Measurements from ENCODE around the gene HNRNPDL. TPM values are rescaled to one million over a fixed set of nuclear protein-coding genes. Genes with fewer than 3 reads are reported as not detected.
A peak's percentile ranks its signal among the peaks of the same experiment; 100 is the strongest.

HNRNPDL gene
- total and polyA plus RNA-seq, 2 of the 13 experiments (the other 11 are each of a cell fraction or from before 2014, with no cell fraction given) = 167 to 414 TPM

GRCh38 chr4:82397527-82397926, 32.7 kb downstream of the HNRNPDL start:
- H3K4me2 ChIP-seq (ENCODE audit: low read depth, low read length) = no peak overlapping the region
- H3K9ac ChIP-seq (ENCODE audit: insufficient read depth, low read depth, low read length) = no peak overlapping the region
- in situ Hi-C loops (cut with HindIII; ENCODE audit: extremely low pct_ligation_motif_present, low pct_unique_long_range_greater_than_20kb) = no loop called here
- no peaks in the 10 kb centered on the region for H4K20me1 ChIP-seq (ENCODE audit: insufficient read depth, low read length)
- H3K36me3 ChIP-seq (replicated peaks in 1 of 2; ENCODE audit: control insufficient read depth in 1 of 2, insufficient read depth in 2 of 2, low read length in 2 of 2) = no peaks in the 10 kb centered on the region
- H3K27me3 ChIP-seq (ENCODE audit: control insufficient read depth in 1 of 2, insufficient read depth in 2 of 2, low read length in 2 of 2) = 0 out of 5 replicates have a peak, but pooled peaks cover 0 to 10% of the 10 kb centered on the region in 2 experiments
- BruUV-seq (replicated peaks) = no TSS peak
- intact Hi-C loops (cut with micrococcal nuclease; ENCODE audit: unreplicated experiment) = no loop called here
- 22% methylated on average over 3 of the region's 3 CpGs for WGBS (ENCODE audit: low lambda C conversion rate)
- ChIA-PET POLR2A (interaction anchor here (0.9 kb wide), 1 partner anchor 24 kb away, joined by 3 read pairs; the partner anchor contains the start of gene HNRNPD), CTCF (ENCODE audit: low intra/inter-chr PET ratio, low total read pairs) (no interaction called here)
- H2AFZ ChIP-seq (ENCODE audit: low read length) = no peak overlapping the region
- H3K4me1 ChIP-seq (ENCODE audit: insufficient read depth, low read length) = peaks cover 12% of the 10 kb centered on the region
- no peak for FAIRE-seq
- no peak overlapping the region for H3K4me3 ChIP-seq (replicated peaks in 1 of 3; ENCODE audit: insufficient read depth in 1 of 3, low read depth in 2 of 3, low read length in 3 of 3)
- no peak for DNase-seq (ENCODE audit: low spot score)
- TF ChIP-seq TOE1 (CRISPR knock-in tag; IDR thresholded peaks at IDR 0.05) = no peak
- TF ChIP-seq ATF5 (CRISPR knock-in tag; IDR thresholded peaks at IDR 0.05; ENCODE audit: low read depth) = no peak
- no peak for TF ChIP-seq ZNF33B (CRISPR knock-in tag; IDR thresholded peaks at IDR 0.05)
- ATAC-seq = no peak
- no peak overlapping the region for H3K27ac ChIP-seq (ENCODE audit: extremely low read length, insufficient read depth, low read length)
- H3K79me2 ChIP-seq (ENCODE audit: insufficient read depth, low read length) = no peaks in the 10 kb centered on the region
- no peaks in the 10 kb centered on the region for H3K9me3 ChIP-seq (ENCODE audit: low read length)

- Histone ChIP-seq H4K20me1 (ENCODE audit: insufficient read depth, low read length) (no peaks in the 10 kb centered on the region), H3K9me3 (ENCODE audit: low read length) (no peaks in the 10 kb centered on the region), H3K4me2 (ENCODE audit: low read depth, low read length) (peak overlapping the region; percentile 34), H3K79me2 (ENCODE audit: insufficient read depth, low read length) (no peaks in the 10 kb centered on the region), H3K4me1 (ENCODE audit: insufficient read depth, low read length) (peaks cover 12% of the 10 kb centered on the region), H3K27me3 (ENCODE audit: control insufficient read depth in 1 of 2, insufficient read depth in 2 of 2, low read length in 2 of 2) (0 out of 5 replicates have a peak, but pooled peaks cover 0 to 6% of the 10 kb centered on the region in 2 experiments), H3K9ac (ENCODE audit: insufficient read depth, low read depth, low read length) (no peak overlapping the region), H2AFZ (ENCODE audit: low read length) (no peak overlapping the region), H3K36me3 (replicated peaks in 1 of 2; ENCODE audit: control insufficient read depth in 1 of 2, insufficient read depth in 2 of 2, low read length in 2 of 2) (no peaks in the 10 kb centered on the region), H3K4me3 (replicated peaks in 1 of 3; ENCODE audit: insufficient read depth in 1 of 3, low read depth in 2 of 3, low read length in 3 of 3) (no peak overlapping the region), H3K27ac (ENCODE audit: extremely low read length, insufficient read depth, low read length) (no peak overlapping the region)
- no peak for FAIRE-seq
- BruUV-seq (replicated peaks) = no TSS peak
- intact Hi-C loops (cut with micrococcal nuclease; ENCODE audit: unreplicated experiment) = no loop called here
- DNase-seq (ENCODE audit: low spot score) = peak; percentile 72
- in situ Hi-C loops (cut with HindIII; ENCODE audit: extremely low pct_ligation_motif_present, low pct_unique_long_range_greater_than_20kb) = no loop called here
- ATAC-seq = peak; percentile 63
- 0% methylated on average over 3 of the region's 3 CpGs for WGBS (ENCODE audit: low lambda C conversion rate)
- CTCF ChIA-PET (ENCODE audit: low intra/inter-chr PET ratio, low total read pairs) = no interaction called here
- POLR2A ChIA-PET = interaction anchor here (1.3 to 1.5 kb wide), 3 partner anchors 21 to 34 kb away, joined by 3 to 9 read pairs (median 4); partner anchors contain the start of gene HNRNPD
- peak; percentile 75 for TF ChIP-seq TFE3 (CRISPR knock-in tag; IDR thresholded peaks at IDR 0.05)
- TF ChIP-seq ARID5B (CRISPR knock-in tag; IDR thresholded peaks at IDR 0.05) = peak; percentile 27; the same call in 1 of the 2 replicates
- peak; percentile 30; the same call in 1 of the 2 replicates for TF ChIP-seq ETV5 (CRISPR knock-in tag; IDR thresholded peaks at IDR 0.05; ENCODE audit: borderline replicate concordance)
- TF ChIP-seq ZNF274 (CRISPR knock-in tag; IDR thresholded peaks at IDR 0.05) = no peak
- no peak for TF ChIP-seq HMG20A (CRISPR knock-in tag; IDR thresholded peaks at IDR 0.05; ENCODE audit: borderline replicate concordance)
- TF ChIP-seq HOXA5 (CRISPR knock-in tag; IDR thresholded peaks at IDR 0.05) = no peak
- peak; percentile 25; the same call in 1 of the 2 replicates for TF ChIP-seq CREB1 (IDR thresholded peaks at IDR 0.05)
- no peak for TF ChIP-seq CREB1 (CRISPR knock-in tag; IDR thresholded peaks at IDR 0.05)
- TF ChIP-seq NONO (IDR thresholded peaks at IDR 0.05) = no peak
- TF ChIP-seq NONO (CRISPR knock-in tag; conservative IDR thresholded peaks at IDR 0.05) = no peak
- TF ChIP-seq RFXANK (CRISPR knock-in tag; IDR thresholded peaks at IDR 0.05) = no peak
- no peak for TF ChIP-seq RFX5 (IDR thresholded peaks at IDR 0.05; ENCODE audit: low read depth, low read length)
Observed at GRCh38 chr4:82394896-82395295, 35.4 kb downstream of the HNRNPDL start.
